GM19043 (cell line): Measurements from ENCODE around the gene VWA3B.
"Not testable (repeated sequence)": the region's sequence is repeated elsewhere in the genome, so short reads cannot be mapped to it uniquely, and the experiment has no call there.

Experiments used
- ATAC-seq: cut with Tn5 transposase; IDR thresholded peaks from one replicate; pipeline ENCODE4 v1.9.1; 2021; ENCODE audit warnings: low read depth; ENCODE audit not compliant: unreplicated experiment

Gene VWA3B

GRCh38 chr2:98314251-98314650 lies 227.3 kb downstream of the VWA3B start:
- ATAC-seq, result no peak

GRCh38 chr2:98315957-98316356 lies 229.0 kb downstream of the VWA3B start:
- ATAC-seq, result no peak

- ATAC-seq, result no peak
Observed at GRCh38 chr2:98317214-98317613, 230.2 kb downstream of the VWA3B start.

DNA sequence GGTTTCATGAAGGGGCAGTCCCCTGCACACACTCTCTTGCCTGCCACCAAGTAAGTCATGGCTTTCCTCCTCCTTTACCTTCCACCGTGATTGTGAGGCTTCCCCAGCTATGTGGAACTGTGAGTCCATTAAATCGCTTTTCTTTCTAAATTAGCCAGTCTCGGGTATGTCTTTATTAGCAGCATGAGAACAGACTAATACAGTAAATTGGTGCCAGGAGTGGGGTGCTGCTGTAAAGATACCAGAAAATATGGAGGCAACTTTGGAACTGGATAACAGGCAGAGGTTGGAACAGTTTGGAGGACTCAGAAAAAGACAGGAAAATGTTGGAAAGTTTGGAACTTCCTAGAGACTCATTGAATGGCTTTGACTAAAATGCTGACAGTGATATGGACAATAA lies 233.2 kb downstream of the VWA3B start:
- not testable (repeated sequence) for ATAC-seq

DNA sequence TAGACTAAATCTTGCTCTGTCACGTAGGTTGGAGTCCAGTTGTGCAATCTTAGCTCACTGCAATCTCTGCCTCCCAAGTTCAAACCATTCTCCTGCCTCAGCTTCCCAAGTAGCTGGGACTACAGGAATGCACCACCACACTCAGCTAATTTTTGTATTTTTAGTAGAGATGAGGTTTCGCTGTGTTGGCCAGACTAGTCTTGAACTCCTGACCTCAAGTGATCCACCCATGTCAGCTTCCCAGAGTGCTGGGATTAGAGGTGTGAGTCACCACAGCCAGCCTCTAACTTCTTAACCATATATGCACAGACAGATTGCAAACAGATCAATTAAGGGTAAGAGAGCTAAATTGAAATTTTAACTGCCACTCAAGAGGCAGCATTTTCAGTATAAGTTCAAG lies 237.2 kb downstream of the VWA3B start:
- ATAC-seq, result no peak

- ATAC-seq, result no peak
Observed at GRCh38 chr2:98327776-98328175, 240.8 kb downstream of the VWA3B start.

- no peak for ATAC-seq
Observed at GRCh38 chr2:98329549-98329948, 242.6 kb downstream of the VWA3B start.

DNA sequence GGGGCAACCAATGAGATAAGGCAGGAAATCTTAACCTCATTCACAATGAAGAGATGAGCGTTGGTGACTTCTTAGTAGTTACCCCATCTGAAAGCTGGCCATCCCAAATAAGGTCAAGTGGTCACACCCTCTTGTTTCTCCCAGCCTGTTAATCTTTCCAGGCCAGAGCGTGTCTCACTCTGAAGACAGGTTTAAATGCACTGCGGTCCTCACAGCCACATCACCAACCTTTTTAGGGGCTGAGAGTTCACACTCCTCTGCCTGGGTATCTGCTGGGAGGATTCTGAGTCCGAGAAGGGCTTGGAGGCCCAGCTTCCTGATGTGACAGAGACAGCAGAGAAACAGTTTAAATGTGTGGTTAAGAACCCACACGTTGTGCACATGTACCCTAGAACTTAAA lies 246.0 kb downstream of the VWA3B start:
- ATAC-seq, result no peak

DNA sequence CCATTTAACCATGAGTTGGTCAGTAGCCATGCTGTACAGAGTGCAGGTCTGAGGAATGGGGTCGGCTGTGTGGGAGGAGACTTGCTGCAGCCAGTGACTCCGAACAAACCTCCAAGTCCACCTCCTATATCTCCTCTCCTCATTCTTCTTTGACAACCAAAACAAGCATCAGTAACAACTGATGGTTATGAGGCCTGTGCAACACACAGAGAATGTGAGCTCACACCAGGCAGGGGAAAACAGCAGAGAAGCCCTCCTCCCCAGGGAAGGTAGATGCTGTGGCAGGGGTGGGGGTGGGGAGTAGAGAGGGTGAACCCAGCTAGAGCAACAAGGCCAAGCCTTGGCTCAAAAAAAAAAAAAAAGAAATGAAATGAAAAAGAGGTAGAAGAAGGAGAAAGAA lies 247.0 kb downstream of the VWA3B start:
- ATAC-seq, result no peak

GRCh38 chr2:98334439-98335078 lies 247.6 kb downstream of the VWA3B start:
- ATAC-seq, result no peak

GRCh38 chr2:98335271-98335670 lies 248.3 kb downstream of the VWA3B start:
- no peak for ATAC-seq

DNA sequence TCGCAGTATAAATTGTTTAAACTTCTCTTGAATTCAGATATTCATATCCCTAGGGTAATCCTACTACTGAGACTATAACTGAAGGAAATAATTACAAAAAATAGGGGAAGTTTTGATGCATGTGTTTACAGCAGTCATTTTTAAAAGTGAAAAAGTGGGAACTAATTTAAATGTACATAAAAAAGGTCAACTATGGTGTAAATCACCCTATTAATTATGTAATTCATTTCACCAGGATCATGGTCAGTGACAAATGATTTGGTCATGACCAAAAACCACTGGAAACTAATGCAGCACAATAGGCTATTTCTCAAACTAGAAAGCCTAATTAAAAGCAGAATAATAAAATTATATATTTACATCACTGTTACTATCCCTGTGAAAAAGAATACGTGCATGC lies 254.3 kb downstream of the VWA3B start:
- ATAC-seq, result no peak

DNA sequence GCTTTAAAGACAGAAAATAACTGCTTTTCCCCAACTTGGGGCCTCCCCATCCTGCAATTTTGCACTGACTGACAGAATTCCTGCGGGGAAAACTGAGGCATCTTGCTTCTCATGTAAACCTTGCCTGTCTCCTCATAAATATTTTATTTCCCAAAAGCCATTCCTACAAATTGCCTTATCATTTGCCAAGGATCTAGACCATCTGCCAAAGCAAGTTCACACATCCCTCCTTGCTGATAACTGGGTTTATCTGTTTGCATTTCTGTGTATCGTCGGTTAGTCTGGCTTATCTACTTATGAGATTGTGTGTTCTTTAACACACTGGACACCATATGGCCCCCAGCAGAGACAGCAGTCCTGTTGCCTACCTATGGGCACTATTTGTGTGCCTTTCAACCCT lies 256.3 kb downstream of the VWA3B start:
- ATAC-seq, result no peak

- ATAC-seq, result no peak
Observed at GRCh38 chr2:98346311-98347236, 259.6 kb downstream of the VWA3B start, which contains the start of gene CNGA3. CNGA3 (plus strand) TSS chr2:98346456; CDS start chr2:98369976, 23,520 bp downstream.

GRCh38 chr2:98347298-98348065 lies 260.5 kb downstream of the VWA3B start:
- ATAC-seq, result no peak

DNA sequence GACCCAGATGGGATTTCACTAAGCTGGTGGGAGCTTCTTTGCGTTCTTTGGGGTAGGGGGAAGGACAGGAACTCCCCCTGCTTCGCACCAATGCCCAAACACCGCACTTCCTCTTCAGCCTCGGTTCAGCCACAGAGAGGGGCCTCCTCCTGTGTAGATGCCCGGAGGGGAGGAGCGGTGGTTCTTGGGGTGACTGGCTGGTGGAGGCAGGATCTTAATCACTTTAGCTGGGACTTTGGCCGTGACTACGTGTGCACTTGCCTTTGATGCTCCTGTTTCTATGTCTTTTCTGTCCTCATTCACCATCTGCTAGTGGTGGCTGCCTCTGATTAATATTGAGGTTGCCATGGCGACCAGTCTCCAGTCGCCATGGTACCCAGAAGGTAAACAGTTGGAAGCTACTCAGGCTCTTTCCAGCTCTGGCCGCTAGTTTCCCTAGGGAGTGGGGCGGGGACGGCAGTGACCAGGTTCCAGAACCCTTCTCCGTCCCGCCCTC lies 261.1 kb downstream of the VWA3B start:
- no peak for ATAC-seq

DNA sequence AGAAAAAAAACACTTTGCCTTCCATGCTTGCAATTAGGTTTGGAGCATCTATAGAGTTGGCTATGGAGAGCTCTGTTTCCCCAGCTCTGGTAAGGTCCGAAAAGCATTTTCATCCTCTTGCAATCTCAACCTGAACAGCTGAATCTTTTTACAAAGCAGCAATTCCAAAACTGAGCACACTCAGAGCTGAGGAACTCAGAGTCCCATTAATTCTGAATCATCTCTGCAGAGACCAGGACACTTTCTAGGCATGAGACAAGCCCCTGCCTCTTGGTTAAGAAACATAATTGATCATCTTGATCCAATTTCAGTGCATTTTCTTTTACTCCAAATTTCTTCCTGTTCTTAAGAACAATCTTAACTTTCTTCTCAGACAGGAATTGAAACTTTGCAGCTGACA lies 263.4 kb downstream of the VWA3B start:
- no peak for ATAC-seq

- no peak for ATAC-seq
Observed at GRCh38 chr2:98355881-98356280, 268.9 kb downstream of the VWA3B start.

GRCh38 chr2:98356729-98357128 lies 269.8 kb downstream of the VWA3B start:
- ATAC-seq, result no peak

DNA sequence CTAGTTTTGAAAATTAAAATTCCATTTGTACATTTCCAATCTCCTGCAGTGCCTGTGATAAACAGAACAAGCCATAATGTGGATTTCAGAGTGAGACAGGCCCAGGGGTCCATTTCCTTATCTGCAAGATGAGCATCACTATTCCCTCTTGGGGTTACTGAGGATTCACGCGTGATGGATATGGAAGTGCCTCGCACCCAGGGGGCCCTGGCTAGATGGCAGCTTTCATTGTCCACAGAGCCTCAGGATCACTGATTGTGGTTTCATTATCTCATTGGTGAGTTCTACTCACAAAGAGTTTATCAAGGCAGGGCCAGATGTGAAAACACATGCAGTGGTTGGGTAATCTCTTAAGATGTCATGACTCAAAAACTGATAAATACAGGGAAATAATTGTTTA lies 270.9 kb downstream of the VWA3B start:
- ATAC-seq, result no peak

- ATAC-seq, result no peak
Observed at GRCh38 chr2:98359986-98360385, 273.0 kb downstream of the VWA3B start.
